ENCODE measurements around the gene ARMC2. TPM values are rescaled to one million over a fixed set of nuclear protein-coding genes. Genes with fewer than 3 reads are reported as not detected.

ARMC2 gene
- total RNA-seq, 3 donors from 2014 or later (not counting 1 experiment from before 2014, with no cell fraction given) = 9.4 to 13.8 (median 9.7) TPM

DNA sequence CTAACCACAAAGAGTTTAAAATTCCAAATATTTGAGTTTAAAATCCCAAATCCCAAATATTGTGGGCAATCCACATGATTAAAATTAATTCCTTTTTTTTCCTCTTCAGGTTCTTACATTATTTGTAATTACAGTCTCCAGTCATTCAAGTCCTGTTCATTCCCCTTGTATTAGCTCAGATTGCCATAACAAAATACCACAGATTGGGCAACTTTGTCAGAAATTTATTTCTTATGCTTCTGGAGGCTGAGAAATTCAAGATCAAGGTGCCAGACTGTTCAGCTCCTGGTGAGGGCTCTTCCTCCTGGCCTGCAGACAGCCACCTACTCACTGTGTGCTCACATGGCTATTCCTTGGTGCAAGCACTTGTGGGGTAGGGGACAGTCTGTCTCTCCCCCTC lies 105.5 kb downstream of the ARMC2 start:
- Mint-ChIP-seq H3K9me3 (no peaks in the 10 kb centered on the region), H3K36me3 (no peaks in the 10 kb centered on the region), H3K4me3 (no peak overlapping the region), H3K4me1 (peaks cover 14 to 17% of the 10 kb centered on the region in 2 donors), H3K27me3 (ENCODE audit: low read depth in 2 of 2) (no peaks in the 10 kb centered on the region), H3K27ac (no peak overlapping the region)
- Histone ChIP-seq H3K4me1 (ENCODE audit: control insufficient read depth, insufficient read depth, low read length) (peaks cover 23% of the 10 kb centered on the region), H3K9me3 (ENCODE audit: control insufficient read depth, insufficient read depth, low read length) (no peaks in the 10 kb centered on the region), H3K27ac (ENCODE audit: low read length) (no peak overlapping the region), H3K4me3 (ENCODE audit: low read length) (no peak overlapping the region), H3K36me3 (ENCODE audit: control insufficient read depth, insufficient read depth, low read length) (no peaks in the 10 kb centered on the region), H3K27me3 (ENCODE audit: control insufficient read depth, insufficient read depth, low read length) (no peaks in the 10 kb centered on the region)
- TF ChIP-seq, protein P1, sequence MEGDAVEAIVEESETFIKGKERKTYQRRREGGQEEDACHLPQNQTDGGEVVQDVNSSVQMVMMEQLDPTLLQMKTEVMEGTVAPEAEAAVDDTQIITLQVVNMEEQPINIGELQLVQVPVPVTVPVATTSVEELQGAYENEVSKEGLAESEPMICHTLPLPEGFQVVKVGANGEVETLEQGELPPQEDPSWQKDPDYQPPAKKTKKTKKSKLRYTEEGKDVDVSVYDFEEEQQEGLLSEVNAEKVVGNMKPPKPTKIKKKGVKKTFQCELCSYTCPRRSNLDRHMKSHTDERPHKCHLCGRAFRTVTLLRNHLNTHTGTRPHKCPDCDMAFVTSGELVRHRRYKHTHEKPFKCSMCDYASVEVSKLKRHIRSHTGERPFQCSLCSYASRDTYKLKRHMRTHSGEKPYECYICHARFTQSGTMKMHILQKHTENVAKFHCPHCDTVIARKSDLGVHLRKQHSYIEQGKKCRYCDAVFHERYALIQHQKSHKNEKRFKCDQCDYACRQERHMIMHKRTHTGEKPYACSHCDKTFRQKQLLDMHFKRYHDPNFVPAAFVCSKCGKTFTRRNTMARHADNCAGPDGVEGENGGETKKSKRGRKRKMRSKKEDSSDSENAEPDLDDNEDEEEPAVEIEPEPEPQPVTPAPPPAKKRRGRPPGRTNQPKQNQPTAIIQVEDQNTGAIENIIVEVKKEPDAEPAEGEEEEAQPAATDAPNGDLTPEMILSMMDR (IDR thresholded peaks at IDR 0.05) = no peak
- ATAC-seq = no peak
- no peak for DNase-seq
- intact Hi-C loops (cut with micrococcal nuclease) = no loop called here

- H3K36me3 ChIP-seq (ENCODE audit: control insufficient read depth, insufficient read depth, low read length) = no peaks in the 10 kb centered on the region
- intact Hi-C loops (cut with micrococcal nuclease) = no loop called here
- Mint-ChIP-seq H3K27ac (peak overlapping the region; percentile 76), H3K4me3 (peak overlapping the region; percentile 73), H3K9me3 (no peaks in the 10 kb centered on the region), H3K36me3 (no peaks in the 10 kb centered on the region), H3K4me1 (peaks cover 27 to 33% of the 10 kb centered on the region in 2 donors), H3K27me3 (ENCODE audit: low read depth in 2 of 2) (peaks cover 0 to 4% of the 10 kb centered on the region in 2 donors)
- 65% methylated on average over 15 of the region's 15 CpGs for WGBS (ENCODE audit: insufficient coverage)
- ATAC-seq (peak in 2 of 3 donors; percentile 64 to 65), DNase-seq (no peak)
- H3K27ac ChIP-seq (ENCODE audit: low read length) = no peak overlapping the region
- no peak overlapping the region for H3K4me3 ChIP-seq (ENCODE audit: low read length)
- TF ChIP-seq, protein P1 (IDR thresholded peaks at IDR 0.05) = no peak
- peaks cover 38% of the 10 kb centered on the region for H3K4me1 ChIP-seq (ENCODE audit: control insufficient read depth, insufficient read depth, low read length)
- H3K9me3 ChIP-seq (ENCODE audit: control insufficient read depth, insufficient read depth, low read length) = no peaks in the 10 kb centered on the region
- H3K27me3 ChIP-seq (ENCODE audit: control insufficient read depth, insufficient read depth, low read length) = no peaks in the 10 kb centered on the region
Measured at GRCh38 chr6:108955329-108955949, 107.2 kb downstream of the ARMC2 start.

- no peaks in the 10 kb centered on the region for H3K36me3 Mint-ChIP-seq
- peaks cover 40% of the 10 kb centered on the region for H3K4me1 ChIP-seq (ENCODE audit: control insufficient read depth, insufficient read depth, low read length)
- H3K4me3 ChIP-seq (ENCODE audit: low read length) = no peak overlapping the region
- peaks cover 32 to 38% of the 10 kb centered on the region in 2 donors for H3K4me1 Mint-ChIP-seq
- peaks cover 0 to 5% of the 10 kb centered on the region in 2 donors for H3K27me3 Mint-ChIP-seq (ENCODE audit: low read depth in 2 of 2)
- H3K36me3 ChIP-seq (ENCODE audit: control insufficient read depth, insufficient read depth, low read length) = no peaks in the 10 kb centered on the region
- 65% methylated on average over 4 of the region's 4 CpGs for WGBS (ENCODE audit: insufficient coverage)
- ATAC-seq = no peak
- H3K27ac Mint-ChIP-seq = no peak overlapping the region
- TF ChIP-seq, protein P1 (IDR thresholded peaks at IDR 0.05) = no peak
- DNase-seq = no peak
- no peaks in the 10 kb centered on the region for H3K9me3 ChIP-seq (ENCODE audit: control insufficient read depth, insufficient read depth, low read length)
- no peaks in the 10 kb centered on the region for H3K9me3 Mint-ChIP-seq
- no peak overlapping the region for H3K4me3 Mint-ChIP-seq
- H3K27ac ChIP-seq (ENCODE audit: low read length) = no peak overlapping the region
- intact Hi-C loops (cut with micrococcal nuclease) = no loop called here
- no peaks in the 10 kb centered on the region for H3K27me3 ChIP-seq (ENCODE audit: control insufficient read depth, insufficient read depth, low read length)
Measured at GRCh38 chr6:108957221-108957620, 109.0 kb downstream of the ARMC2 start.

Data from natural killer cell (primary cell).